ENCODE data around the gene TLL2.

DNA sequence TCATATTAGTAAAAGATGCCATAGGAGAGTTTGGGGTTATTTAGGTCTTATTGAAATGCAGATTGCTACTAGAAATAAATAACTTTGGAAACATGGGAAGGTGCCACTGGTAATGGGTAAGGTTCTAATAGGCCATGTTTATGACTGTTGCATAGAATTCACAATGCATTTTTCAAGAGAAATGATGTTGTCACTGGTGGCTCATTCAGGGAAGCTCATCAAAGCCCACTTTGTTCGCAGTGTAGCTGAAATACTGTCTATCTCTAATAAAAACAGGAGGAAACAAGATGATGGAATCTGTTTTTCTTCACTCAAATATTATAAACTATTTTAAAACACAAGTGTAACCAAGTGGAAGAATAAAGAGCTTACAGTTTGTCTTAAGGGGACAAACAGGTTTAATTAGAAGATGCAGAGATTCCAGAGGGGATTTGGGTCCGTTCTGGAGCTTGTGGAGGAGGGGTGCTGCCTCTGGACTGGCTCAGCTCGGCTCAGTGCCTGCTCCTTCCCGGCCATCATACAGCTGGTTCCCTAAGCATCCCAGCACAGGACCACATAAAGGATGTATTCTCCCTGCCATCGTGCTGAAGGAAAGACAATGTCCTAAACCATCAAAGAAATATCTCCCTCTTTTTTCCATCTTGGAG, 175.3 kb downstream of the TLL2 start:
- TF ChIP-seq, protein P1, sequence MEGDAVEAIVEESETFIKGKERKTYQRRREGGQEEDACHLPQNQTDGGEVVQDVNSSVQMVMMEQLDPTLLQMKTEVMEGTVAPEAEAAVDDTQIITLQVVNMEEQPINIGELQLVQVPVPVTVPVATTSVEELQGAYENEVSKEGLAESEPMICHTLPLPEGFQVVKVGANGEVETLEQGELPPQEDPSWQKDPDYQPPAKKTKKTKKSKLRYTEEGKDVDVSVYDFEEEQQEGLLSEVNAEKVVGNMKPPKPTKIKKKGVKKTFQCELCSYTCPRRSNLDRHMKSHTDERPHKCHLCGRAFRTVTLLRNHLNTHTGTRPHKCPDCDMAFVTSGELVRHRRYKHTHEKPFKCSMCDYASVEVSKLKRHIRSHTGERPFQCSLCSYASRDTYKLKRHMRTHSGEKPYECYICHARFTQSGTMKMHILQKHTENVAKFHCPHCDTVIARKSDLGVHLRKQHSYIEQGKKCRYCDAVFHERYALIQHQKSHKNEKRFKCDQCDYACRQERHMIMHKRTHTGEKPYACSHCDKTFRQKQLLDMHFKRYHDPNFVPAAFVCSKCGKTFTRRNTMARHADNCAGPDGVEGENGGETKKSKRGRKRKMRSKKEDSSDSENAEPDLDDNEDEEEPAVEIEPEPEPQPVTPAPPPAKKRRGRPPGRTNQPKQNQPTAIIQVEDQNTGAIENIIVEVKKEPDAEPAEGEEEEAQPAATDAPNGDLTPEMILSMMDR (IDR thresholded peaks at IDR 0.05; ENCODE audit: low read length) = no peak
- TF ChIP-seq EZH2 (optimal IDR thresholded peaks at IDR 0.05; ENCODE audit: low read depth, low read length) (no peak), EZH2phosphoT487 (IDR thresholded peaks at IDR 0.05; ENCODE audit: low read length) (no peak)
